Activated CD8-positive, alpha-beta T cell treated with anti-CD3 and anti-CD28 coated beads for 36 hours (primary cell): ENCODE measurements around the gene GDF2. TPM values are rescaled to one million over a fixed set of nuclear protein-coding genes. Genes with fewer than 3 reads are reported as not detected.

Experiments used
- ATAC-seq: fragments of 200-7000 bp; cut with Tn5 transposase; one replicate; pipeline ENCODE4 v1.10.0; 2021; ENCODE audit warnings: mild to moderate bottlenecking, moderate library complexity
- CTCF ChIA-PET: fragments of 350-600 bp; sonication (Branson Sonifier 250); formaldehyde crosslinking; loops from one replicate; lab custom pipeline; 2021; ENCODE audit warnings: antibody characterized with exemption; lab: Charles Lee
- POLR2A ChIA-PET: fragments of 350-600 bp; sonication (Branson Sonifier 250); formaldehyde crosslinking; loops from one replicate; lab custom pipeline; 2021; ENCODE audit warnings: antibody characterized with exemption; lab: Charles Lee
- DNase-seq: peaks from one replicate; pipeline ENCODE4 v3.0.0-alpha.2; 2020
- H3K27ac Mint-ChIP-seq: one replicate; pipeline ENCODE4 v1.8.0; 2021; ENCODE audit warnings: mild to moderate bottlenecking, mixed read lengths
- H3K27me3 Mint-ChIP-seq: one replicate; pipeline ENCODE4 v1.8.0; 2021; ENCODE audit warnings: mixed read lengths
- H3K36me3 Mint-ChIP-seq: one replicate; pipeline ENCODE4 v1.8.0; 2021; ENCODE audit warnings: low read depth, mixed read lengths
- H3K4me1 Mint-ChIP-seq: one replicate; pipeline ENCODE4 v1.8.0; 2021; ENCODE audit warnings: low read depth, mixed read lengths
- H3K4me3 Mint-ChIP-seq: one replicate; pipeline ENCODE4 v1.8.0; 2021; ENCODE audit warnings: mild to moderate bottlenecking, moderate library complexity, mixed read lengths
- H3K9me3 Mint-ChIP-seq: one replicate; pipeline ENCODE4 v1.8.0; 2021; ENCODE audit warnings: mixed read lengths
- intact Hi-C: fragments of 100-400 bp; cut with micrococcal nuclease; formaldehyde crosslinking; loops from one replicate; pipeline ENCODE4 v1.10.0; 2022
- total RNA-seq, 2 experiments: library from RNA; stranded (reverse); gene quantifications; one replicate each; pipeline ENCODE4 v1.2.3, GENCODE V29; 2021
- TF ChIP-seq, protein P1 (sequence below): fragments of 200-600 bp; IDR thresholded peaks from one replicate; pipeline ENCODE4 v1.8.0; 2022; ENCODE audit warnings: antibody characterized with exemption, mild to moderate bottlenecking

Gene GDF2
- total RNA-seq, 2 experiments from 2014 or later = not detected

DNA sequence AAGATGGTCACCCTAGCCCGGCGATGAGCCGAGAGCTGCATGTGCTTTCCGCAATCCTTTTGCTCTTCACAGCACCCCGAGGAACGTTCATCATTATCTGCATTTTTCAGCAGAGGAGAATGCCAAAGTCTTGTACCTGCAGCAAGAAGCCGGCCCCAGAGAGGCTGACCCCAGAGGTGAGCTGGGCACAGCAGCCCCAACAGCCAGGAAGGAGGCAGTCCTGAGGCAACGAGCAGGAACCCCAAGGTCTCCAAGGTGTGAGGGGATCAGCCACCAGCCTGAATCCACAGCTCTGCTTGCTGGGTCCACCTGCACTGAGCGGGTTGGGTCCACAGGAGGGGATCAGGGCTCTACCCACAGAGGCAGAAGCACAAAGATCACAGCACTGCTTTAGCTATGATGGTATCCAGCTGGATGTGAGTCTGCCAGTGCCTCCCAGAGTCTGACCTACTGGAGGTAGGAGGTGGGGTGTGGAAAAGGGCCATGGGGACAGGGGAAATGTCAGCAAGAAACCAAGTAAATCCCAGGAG is 39.1 kb upstream of the GDF2 start:
- intact Hi-C loops = no loop called here
- TF ChIP-seq, protein P1, sequence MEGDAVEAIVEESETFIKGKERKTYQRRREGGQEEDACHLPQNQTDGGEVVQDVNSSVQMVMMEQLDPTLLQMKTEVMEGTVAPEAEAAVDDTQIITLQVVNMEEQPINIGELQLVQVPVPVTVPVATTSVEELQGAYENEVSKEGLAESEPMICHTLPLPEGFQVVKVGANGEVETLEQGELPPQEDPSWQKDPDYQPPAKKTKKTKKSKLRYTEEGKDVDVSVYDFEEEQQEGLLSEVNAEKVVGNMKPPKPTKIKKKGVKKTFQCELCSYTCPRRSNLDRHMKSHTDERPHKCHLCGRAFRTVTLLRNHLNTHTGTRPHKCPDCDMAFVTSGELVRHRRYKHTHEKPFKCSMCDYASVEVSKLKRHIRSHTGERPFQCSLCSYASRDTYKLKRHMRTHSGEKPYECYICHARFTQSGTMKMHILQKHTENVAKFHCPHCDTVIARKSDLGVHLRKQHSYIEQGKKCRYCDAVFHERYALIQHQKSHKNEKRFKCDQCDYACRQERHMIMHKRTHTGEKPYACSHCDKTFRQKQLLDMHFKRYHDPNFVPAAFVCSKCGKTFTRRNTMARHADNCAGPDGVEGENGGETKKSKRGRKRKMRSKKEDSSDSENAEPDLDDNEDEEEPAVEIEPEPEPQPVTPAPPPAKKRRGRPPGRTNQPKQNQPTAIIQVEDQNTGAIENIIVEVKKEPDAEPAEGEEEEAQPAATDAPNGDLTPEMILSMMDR = no peak
- H3K4me3 Mint-ChIP-seq = no peak overlapping the region
- DNase-seq (no peak), ATAC-seq (no peak)
- no peaks in the 10 kb centered on the region for H3K36me3 Mint-ChIP-seq
- CTCF ChIA-PET = interaction anchor here (1.2 to 1.8 kb wide), 2 partner anchors 29 to 235 kb away, joined by 4 to 6 read pairs; no protein-coding TSS in a partner anchor
- POLR2A ChIA-PET = interaction anchor here (1.1 kb wide), 1 partner anchor 18 kb away, joined by 3 read pairs; no protein-coding TSS in a partner anchor
- H3K27me3 Mint-ChIP-seq = no peaks in the 10 kb centered on the region
- no peaks in the 10 kb centered on the region for H3K9me3 Mint-ChIP-seq
- H3K27ac Mint-ChIP-seq = no peak overlapping the region
- H3K4me1 Mint-ChIP-seq = peaks cover 31% of the 10 kb centered on the region

GRCh38 chr10:47283848-47284247 is 38.4 kb upstream of the GDF2 start:
- intact Hi-C loops = no loop called here
- Mint-ChIP-seq H3K36me3 (no peaks in the 10 kb centered on the region), H3K4me1 (peaks cover 28% of the 10 kb centered on the region), H3K27me3 (no peaks in the 10 kb centered on the region), H3K27ac (no peak overlapping the region), H3K4me3 (no peak overlapping the region), H3K9me3 (no peaks in the 10 kb centered on the region)
- DNase-seq = no peak
- TF ChIP-seq, protein P1 = no peak
- ChIA-PET POLR2A (no interaction called here), CTCF (interaction anchor here (1.2 kb wide), 1 partner anchor 235 kb away, joined by 4 read pairs; no protein-coding TSS in a partner anchor)
- ATAC-seq = no peak

DNA sequence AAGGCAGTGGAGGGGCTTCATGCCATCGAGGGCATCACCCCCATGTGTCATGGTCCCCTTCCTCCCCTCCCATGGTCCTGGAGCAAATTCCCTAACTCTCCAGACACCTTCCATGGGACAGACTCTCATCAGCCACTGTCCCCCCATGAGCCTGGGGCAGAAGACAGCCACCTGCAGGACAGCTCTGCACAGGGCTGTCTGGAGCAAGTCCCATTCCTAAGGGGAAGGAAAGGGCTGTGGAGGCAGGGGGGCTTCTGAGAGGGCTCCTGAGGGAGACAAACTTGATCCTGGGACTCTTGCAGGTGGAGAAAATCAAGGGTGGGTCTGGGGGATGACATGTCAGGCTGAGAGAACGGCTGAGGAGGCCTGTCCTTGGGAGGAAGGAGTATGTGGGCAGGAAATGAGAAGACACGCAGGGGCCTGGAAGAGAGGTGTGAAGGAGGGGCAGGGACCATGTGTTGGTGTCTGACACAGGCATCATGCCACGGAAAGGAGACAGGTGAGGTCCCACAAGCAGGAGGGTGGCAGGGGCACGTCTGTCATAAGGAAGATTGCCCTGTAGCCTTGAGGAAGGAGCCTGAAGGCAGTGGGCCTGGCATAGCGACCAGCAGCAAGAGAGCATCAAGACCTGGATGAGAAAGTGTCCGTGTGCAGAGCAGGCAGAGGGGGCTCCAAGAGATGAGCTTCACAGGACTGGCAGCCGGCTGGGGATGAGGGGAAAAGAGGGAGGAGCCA is 36.7 kb upstream of the GDF2 start:
- TF ChIP-seq, protein P1 = no peak
- H3K27ac Mint-ChIP-seq = no peak overlapping the region
- DNase-seq (no peak), ATAC-seq (peak; percentile 39)
- intact Hi-C loops = no loop called here
- CTCF ChIA-PET = interaction anchor here (0.9 to 2.2 kb wide), 2 partner anchors 14 to 238 kb away, joined by 4 to 8 read pairs; partner anchors contain the start of gene GDF10
- POLR2A ChIA-PET = interaction anchor here (1.1 to 1.3 kb wide), 2 partner anchors 9 to 10 kb away, joined by 3 to 5 read pairs; no protein-coding TSS in a partner anchor
- no peaks in the 10 kb centered on the region for H3K27me3 Mint-ChIP-seq
- no peak overlapping the region for H3K4me3 Mint-ChIP-seq
- H3K9me3 Mint-ChIP-seq = no peaks in the 10 kb centered on the region
- H3K36me3 Mint-ChIP-seq = no peaks in the 10 kb centered on the region
- peaks cover 28% of the 10 kb centered on the region for H3K4me1 Mint-ChIP-seq

DNA sequence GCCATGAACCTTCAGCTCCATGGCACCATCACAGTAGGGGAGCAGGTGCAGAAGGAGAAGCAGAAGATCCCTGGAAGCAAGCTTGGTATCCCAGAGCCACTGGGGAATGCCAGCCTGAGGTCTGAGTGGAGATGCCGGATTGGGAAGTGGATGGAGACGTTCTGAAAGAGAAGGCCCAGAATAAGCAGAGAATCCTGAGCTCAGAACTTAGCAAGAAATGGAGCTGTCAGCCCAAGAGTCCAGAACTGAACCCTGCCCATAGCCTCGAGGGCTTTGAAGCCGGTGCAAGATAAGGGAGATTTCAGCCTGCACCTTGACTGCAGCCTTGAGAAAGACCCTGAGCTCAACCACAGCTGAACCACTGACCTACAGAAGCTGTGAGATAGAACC is 36.1 kb upstream of the GDF2 start:
- no peaks in the 10 kb centered on the region for H3K36me3 Mint-ChIP-seq
- TF ChIP-seq, protein P1 = no peak
- CTCF ChIA-PET = interaction anchor here (0.9 to 2.2 kb wide), 2 partner anchors 13 to 238 kb away, joined by 4 to 8 read pairs; partner anchors contain the start of gene GDF10
- no peaks in the 10 kb centered on the region for H3K27me3 Mint-ChIP-seq
- no peak for DNase-seq
- H3K9me3 Mint-ChIP-seq = no peaks in the 10 kb centered on the region
- H3K4me3 Mint-ChIP-seq = no peak overlapping the region
- peaks cover 28% of the 10 kb centered on the region for H3K4me1 Mint-ChIP-seq
- intact Hi-C loops = no loop called here
- POLR2A ChIA-PET = interaction anchor here (1.1 to 1.3 kb wide), 2 partner anchors 9 to 10 kb away, joined by 3 to 5 read pairs; no protein-coding TSS in a partner anchor
- ATAC-seq = no peak
- no peak overlapping the region for H3K27ac Mint-ChIP-seq
